ENCODE results near the gene FOXP2.

DNA sequence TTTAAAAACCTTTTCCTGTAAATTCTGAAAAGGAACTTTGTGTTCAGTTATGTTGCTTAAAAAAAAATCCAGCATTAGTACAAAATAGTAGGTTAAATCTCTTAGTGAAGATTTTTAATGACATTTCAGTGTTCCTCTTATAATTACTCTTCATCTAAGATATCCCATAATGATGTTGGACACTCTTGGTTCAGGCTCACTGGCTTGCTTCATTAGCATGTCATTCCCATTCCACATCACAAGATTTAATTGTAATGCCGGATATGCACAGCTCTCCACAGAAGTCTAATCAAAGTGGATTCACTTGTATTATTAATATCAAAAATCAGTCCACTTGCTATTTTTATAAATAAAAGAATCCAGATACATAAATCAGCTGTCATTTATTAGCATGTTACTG lies 327.3 kb downstream of the FOXP2 start:
- TF ChIP-seq POLR2A (IDR thresholded peaks at IDR 0.05; ENCODE audit: low read depth, low read length) (no peak), TAF1 (IDR thresholded peaks at IDR 0.05; ENCODE audit: low read depth, low read length) (no peak), POLR2AphosphoS5 (IDR thresholded peaks at IDR 0.05; ENCODE audit: low read depth, low read length) (no peak)

Measured in GM12891 (cell line).